ENCODE results near the gene CCDC50.

DNA sequence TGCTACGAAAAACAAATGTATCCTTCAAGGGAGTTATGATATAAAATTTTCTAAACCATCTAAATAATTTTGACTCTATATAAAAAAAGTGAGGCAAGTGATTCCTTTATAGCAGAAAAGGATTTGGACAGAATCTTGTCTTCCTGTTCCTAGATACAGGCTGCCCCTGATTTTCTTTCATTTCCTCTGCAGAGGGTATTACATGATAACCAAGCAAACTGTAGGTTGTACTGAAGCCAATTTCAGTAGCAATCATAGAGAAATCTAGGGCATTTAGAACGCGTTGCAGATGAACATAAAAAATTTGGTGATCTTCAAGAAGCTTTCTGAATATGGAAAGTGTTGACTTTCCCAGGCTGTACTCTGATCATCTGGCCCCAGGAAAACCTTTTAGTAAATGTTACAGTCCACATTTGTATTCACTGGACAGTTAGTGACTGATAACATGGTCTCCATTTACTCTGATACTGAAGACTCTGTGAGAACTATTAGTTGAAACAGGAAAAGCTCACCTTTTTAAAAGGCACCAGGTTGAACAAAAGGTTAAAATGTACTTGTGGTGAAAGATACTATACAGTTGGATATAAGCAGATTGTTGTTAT lies 10.2 kb downstream of the CCDC50 start:
- TF ChIP-seq CTCF (IDR thresholded peaks at IDR 0.05; ENCODE audit: low read depth, low read length, poor library complexity, severe bottlenecking) (no peak), EZH2phosphoT487 (IDR thresholded peaks at IDR 0.05; ENCODE audit: borderline replicate concordance, low read length) (no peak)
